GM21423 (cell line): ENCODE results near the gene SFMBT2.
A peak's percentile ranks its signal among the peaks of the same experiment; 100 is the strongest.
"Not testable (repeated sequence)": the region's sequence is repeated elsewhere in the genome, so short reads cannot be mapped to it uniquely, and the experiment has no call there.

Source experiments
- ATAC-seq: cut with Tn5 transposase; IDR thresholded peaks from one replicate; pipeline ENCODE4 v1.9.1; 2021; ENCODE audit warnings: mild to moderate bottlenecking, moderate library complexity; ENCODE audit not compliant: unreplicated experiment

Gene SFMBT2

DNA sequence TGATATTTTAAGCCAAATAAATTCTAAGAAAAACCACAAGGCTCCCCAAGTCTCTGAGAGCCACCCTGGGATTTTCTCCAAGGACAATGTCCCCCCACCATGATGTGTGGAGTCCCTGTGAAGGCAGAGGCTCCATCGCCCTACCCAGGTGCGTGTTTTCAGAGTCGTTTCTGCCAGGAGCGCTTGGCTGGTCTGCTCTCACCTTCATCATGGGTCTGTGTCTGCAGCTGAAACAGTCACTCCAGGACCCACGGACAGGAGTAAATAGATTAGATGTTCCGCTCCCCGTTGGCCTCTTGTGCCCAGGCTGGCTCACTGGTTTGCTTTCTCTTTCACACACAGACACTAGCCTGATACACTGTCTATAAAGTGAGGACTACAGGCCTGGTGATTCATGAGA lies 217.5 kb downstream of the SFMBT2 start:
- no peak for ATAC-seq

DNA sequence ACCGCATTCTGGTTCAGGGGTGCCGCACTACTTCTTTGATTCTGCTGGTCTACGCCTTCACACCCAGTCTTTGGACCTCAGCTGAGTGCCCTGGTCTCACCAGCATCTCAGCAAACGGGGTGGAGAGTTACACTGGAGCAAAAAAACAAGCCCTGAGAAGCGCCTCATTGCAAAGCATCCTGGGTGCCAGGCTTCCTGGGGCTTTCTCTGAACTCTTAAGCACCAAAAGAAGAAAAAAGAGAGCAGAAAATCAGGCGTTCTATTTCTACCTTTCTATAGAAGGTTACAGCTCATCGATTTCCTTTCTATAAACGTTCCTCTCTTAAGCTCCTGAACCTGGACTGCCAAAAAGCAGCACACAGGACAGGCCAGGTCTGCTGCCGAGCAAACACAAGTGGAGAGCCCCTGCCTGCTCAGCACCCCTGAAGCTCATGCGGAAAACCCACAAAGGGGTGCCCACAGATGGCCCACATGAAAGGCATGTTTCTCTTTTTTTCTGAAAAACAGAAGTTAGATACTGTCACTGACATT lies 217.9 kb downstream of the SFMBT2 start:
- no peak for ATAC-seq

DNA sequence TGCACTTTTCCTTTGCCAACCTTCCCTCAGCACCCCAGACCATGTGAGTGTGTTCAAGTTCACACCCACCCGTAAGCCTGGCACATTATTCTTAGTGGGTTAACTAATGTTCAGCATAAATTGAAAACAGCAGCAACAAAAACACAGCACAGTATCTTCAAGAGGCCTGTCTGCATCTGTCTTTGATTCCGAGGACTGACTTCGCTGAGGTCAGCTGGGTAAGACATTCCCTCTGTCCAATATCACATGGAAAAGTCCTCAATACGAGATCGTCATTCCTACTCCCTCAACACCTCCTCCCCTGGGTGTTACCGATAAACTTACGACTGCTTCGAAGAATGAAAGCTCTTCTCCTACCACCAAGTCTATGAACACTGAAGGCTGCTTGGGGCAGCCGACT lies 218.8 kb downstream of the SFMBT2 start:
- no peak for ATAC-seq

DNA sequence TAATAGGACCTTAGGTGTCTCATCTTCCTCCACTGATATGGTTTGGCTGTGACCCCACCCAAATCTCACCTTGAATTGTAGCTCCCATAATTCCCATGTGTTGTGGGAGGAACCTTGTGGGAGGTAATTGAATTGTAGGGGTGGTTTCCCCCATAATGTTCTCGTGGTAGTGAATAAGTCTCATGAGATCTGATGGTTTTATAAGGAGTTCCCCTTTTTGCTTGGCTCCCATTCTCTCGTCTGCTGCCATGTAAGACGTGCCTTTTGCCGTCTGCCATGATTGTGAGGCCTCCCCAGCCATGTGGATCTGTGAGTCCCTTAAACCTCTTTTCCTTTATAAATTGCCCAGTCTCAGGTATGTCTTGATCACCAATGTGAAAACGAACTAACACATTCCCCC lies 220.1 kb downstream of the SFMBT2 start:
- not testable (repeated sequence) for ATAC-seq

DNA sequence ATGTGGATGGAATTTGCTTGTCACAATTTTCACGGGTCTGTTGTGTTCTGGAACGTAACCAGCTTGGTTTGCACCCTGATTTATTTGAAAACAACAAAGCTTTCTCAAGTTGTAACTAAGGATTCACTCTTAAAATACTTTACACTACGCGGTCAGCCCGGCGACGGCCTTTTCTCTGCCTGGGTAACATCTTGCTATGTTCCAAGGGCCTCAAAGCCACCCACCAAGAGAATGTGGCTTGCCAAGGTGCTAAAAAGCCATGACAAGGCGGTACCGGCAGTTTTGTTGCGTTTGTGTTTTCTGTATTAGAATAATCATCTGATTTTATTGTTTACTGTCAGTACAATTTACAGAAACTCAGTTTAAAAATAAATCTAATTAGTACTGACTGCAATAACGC lies 220.9 kb downstream of the SFMBT2 start:
- ATAC-seq: no peak

DNA sequence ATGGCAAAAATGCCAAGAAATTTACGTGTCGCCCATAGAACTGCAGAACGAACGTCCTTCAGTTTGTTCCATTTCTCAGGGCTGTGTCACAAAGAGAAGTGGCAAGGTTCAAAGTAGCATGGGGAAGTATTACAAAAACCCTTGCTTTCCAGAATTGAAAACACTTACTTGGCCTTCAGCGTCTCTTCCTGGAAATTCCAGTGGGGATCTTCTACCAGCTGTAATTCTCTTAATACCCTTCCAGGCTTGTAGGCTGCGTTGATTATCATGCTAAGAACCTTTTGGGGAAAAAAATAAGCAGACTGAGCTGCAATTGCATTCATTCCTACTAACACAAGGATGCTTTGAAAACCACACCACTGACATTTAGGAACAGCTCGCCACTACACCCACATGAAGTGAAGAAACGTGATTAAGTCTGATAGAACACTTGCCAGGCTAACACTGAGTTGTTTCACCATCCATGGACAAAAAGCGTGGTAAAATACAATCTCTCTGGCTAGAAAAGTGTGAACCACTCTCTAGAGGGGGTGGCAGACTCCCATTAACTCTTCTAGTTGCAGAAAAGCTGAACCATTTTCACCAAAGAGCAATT lies 222.3 kb downstream of the SFMBT2 start:
- no peak for ATAC-seq

DNA sequence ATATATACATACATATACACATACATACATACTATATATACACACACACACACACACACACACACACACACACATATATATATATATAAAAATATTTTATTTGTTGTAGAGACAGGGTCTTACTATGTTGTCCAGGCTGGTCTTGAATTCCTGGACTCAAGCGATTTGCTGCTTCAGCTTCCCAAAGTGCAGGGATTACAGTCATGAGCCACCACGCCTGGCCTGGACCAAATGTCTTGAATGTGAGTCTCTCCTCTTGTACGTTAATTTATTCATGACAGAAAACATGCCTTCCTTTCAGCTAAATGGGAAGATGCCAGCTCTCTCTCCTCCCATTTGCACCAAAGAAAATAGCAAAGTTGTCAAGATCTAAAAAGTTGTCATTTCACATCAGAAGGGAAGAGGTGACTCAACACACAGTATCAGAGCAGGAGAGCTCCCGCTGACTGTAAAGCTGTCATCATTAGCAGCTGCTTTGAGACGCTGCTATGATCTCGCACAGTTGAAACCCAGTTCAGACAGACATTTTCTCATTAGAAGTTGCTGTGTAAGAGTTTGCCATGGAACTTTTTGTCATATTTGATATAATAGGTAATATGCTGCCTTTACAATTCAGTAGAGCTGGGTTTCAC lies 224.3 kb downstream of the SFMBT2 start:
- ATAC-seq: no peak

DNA sequence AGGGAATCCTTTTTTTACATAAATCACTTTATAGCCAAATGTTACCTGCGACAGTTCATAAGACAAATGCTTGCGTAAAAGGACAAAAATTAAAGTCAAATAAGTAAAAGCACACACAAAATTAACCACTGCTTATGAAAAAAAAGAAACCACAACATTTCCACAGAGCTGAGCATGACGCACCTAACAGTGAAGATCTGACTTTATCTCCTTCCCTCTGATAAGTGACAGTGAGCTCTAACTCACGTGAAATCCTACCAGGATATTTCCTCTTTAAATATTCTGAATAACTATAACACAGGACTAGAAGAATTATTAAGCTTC lies 225.5 kb downstream of the SFMBT2 start:
- peak; percentile 34 for ATAC-seq

DNA sequence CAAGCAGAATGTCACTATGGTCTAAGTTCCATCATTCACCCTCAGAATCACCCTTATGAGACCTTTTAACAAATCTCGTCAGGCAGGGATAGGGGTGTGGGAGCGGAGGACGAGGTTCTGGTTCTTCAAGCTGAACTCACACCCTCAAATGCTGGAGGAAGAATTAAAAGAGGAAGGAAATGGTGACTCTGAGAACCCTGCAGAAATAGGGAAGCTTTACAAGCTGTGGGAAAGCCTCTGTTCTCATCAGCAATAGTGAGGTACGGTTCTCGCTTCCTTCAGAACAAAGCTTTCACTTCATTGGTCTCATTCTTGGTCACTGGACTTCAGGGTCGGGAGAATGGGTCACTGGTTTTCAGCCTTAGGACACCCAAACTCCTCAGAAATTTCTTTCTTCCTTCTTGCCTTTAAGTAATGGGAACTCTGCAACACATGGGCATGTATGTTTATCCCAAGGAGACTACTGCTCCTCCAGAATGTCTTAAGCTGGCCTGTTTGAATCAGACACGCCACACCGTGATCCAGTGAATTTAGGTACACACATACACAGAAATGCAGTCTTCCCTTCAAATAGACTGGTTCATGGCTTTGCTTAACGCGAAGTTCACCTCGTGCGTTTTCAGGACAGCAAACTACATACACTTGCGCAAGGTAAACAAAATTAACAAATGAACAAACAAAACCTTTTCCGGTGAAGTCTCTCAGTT lies 226.0 kb downstream of the SFMBT2 start:
- ATAC-seq: peak; percentile 82

DNA sequence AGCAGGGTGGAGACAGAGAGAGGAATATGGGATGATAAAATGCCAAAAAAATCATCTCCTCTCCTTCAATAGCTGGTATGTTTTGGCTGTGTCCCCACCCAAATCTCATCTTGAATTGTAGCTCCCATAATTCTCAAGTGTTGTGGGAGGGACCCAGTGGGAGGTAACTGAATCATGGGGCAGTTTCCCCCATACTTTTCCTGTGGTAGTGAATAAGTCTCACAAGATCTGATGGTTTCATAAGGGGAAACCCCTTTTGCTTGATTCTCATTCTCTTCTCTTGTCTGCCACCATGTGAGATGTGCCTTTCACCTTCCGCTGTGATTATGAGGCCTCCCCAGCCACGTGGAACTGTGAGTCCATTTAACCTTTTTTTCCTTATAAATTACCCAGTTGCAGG lies 226.7 kb downstream of the SFMBT2 start:
- not testable (repeated sequence) for ATAC-seq

DNA sequence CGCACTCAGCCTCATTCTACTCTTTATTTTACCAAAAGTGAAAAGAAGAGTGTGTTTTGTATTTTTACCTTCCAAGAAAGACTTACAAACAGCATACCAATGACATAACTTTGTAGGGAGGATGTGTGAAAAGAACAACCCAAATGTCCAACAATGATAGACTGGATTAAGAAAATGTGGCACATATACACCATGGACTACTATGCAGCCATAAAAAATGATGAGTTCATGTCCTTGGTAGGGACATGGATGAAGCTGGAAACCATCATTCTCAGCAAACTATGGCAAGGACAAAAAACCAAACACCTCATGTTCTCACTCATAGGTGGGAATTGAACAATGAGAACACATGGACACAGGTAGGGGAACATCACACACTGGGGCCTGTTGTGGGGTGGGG lies 228.5 kb downstream of the SFMBT2 start:
- not testable (repeated sequence) for ATAC-seq

DNA sequence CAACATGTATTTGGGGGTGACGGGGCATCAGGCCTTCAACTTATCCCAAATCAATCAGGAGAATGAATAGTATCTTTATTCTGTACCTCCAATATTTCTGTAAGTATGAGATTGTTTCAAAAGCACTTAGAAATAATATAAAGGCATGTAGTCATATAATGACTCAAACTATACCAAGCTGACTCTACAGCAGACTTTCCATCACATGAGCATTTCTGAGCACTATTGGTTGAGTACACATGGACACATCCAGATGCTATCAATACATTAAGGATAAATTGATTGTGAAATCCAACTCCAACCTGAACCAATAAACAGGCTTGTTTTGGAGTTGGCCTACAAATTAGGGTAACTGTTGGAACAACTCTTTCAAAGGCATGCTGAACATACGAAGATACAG lies 229.4 kb downstream of the SFMBT2 start:
- no peak for ATAC-seq

DNA sequence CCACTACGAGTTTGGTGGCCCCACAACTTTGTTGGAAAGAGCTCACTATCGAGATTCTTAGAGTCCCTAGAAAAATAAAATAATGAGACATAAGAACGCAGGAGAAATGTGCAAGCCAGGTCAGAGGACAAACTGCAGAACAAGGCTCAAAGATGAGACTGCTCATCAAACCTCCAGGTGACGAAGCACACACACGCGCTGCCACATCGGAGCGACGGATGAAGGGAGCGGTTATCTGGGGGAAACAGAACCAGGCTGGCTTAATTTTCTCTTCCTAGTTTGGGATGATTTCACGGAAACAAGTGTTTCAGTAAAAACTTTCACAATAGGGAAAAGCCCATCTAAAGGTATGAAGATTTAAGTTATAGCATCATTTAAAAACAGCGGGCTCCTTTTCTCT lies 231.3 kb downstream of the SFMBT2 start:
- ATAC-seq: no peak

DNA sequence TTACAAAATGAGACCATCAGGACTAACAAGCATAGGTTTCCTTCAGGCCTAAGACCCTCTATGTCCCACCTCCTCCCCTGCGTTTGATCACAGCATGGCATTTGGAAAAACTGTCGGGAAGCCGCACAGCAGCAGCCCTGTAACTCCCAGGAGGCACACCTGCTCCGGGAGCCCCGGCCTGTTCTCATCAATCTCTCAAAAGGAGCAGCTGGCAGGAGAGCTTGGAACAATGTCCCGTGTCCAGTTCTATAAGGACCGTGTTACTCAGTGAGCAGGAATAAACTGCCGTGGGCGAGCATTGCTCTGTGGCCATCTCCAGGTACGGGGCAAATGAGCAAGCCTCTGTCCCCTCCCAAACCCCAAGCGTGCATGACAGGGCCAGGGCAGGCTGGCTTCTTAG lies 236.9 kb downstream of the SFMBT2 start:
- no peak for ATAC-seq

DNA sequence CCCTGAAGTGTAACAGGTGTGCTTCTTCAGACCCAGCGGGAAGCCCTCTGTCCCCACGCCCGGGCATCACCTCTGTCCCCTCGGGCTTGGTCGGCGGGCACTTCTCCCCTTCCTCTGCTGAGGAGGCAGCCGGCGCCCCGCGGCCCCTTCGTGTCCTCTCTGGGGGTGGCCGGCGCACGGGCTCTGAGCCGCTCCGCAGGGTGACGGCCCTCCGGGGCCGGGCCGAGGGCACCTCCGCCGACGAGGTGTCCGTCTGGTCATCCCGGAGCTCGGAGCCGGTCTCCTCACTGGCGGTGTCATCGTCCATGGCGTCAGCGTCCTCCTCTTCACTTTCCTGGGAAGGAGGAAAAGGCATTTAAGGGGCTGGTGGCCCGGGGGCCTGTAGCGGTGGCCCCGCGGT lies 239.0 kb downstream of the SFMBT2 start:
- no peak for ATAC-seq

DNA sequence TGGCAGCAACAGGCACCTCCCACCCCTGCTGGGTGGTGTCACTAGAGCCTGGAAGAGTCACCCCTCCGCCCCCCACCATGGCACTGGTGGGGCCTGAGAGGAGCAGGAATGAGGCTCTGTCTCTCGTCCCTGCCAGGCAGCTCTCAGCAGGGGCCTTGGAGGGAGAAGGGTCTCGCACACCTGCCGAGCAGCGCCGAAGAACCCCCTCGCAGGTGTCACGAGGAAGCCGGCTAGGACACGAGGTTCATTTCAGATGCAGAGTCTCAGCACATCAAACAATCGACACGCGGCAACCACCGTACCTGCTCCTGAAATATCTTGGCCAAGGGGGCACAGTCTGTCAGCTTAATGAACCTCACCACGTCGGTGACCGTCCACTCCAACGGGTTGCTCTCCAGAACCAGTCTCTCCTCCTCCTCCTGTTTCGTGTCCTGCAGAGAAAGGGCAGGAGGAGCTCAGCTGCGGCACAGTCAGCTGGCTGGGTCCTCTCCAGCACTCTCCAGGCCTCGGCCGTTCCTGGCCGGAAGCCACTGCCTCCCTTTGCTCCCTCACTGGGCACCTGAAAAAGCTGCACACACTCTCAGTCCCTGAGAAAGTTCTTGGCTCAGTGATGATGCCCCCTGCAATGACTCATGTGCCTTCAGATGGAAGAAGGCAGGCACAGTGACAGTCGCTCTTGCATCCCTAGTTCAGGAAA lies 240.1 kb downstream of the SFMBT2 start:
- no peak for ATAC-seq

DNA sequence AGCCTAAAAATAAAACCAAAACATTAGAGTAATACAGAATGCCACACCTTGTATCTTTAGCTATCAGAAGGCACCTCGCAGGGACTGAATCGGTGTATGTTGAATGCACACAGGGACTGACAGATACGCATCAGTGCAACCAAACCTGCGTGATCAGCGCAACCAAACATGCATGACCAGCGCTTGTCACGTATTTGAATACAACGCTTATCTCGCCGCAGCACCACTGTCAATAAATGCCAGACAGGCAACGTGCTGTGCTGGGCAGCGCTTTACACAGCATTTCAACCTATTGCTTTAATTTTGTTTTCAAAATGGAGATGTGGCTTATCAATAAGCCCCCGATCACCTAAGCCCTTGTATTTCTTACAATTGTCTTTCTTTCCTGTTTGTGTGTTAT lies 242.4 kb downstream of the SFMBT2 start:
- no peak for ATAC-seq

DNA sequence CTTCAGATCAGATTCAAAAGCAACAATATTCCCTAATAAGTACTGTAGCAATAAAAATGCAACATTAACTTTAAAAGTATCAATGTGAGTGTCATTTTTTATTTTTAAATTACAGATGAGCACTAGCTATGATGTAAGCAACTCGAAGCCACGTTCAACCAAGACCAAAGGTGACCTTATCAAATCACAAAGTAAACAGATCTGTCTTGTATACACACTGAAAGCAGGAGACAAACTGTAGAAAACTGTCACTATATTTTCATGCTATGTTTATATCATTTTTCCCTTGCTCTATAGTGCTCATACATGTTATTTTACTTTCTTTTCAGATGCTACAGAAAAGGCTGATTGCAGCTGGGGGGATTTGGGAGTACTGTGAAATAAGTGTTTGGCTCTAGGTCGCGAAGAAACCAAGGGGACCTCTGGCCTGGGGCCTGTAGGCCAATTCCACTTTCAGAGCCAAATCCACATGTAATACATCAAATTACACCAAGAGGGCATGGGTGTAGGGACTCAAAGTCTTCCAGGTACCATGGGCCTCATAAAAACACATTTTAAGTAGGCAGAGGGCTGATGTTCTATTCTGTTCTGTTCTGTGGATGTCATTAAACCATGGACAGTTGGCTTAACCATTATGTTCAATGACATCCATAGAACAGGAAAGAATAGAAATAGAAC lies 245.2 kb downstream of the SFMBT2 start:
- no peak for ATAC-seq

DNA sequence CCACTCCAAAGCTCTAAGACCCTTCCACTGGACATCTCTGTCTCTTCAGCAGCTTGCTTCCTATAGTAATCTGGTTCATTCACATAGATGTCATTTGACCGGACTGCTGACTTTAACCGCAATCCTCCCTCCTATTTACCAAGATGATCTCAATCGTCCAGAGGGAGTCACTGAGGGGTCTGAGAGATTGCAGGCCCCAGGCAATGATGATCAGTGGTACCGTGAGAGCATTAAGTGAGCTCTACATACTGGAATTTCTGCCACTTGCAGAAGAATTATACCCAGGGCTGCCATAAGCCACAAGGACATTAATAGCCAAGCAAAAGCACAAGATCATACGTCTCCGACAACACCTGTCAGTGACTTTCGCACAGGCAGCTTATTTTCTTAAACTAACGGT lies 245.9 kb downstream of the SFMBT2 start:
- ATAC-seq: no peak

DNA sequence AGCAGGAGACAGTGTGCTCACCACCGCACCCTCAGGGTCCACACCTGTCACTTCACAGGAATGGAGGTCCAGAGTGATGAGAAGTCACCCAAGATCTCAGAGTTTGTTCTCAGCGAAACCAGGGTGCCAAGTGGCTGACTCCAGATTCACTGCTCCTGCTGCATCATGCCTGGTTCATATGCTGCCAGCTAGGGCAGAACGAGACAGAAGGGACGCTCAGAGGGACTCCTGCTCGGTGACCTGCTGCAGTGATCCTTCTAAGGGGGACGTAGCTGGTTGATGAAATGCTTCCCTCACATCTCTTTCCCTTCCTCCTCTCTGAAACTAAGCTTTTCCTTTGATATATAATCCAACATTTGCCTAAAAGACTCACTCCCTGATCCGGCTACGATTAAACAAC lies 248.5 kb downstream of the SFMBT2 start:
- no peak for ATAC-seq
